Measurements from ENCODE around the gene COX5B.

- TF ChIP-seq CTCF (IDR thresholded peaks at IDR 0.05) = no peak
- TF ChIP-seq POLR2A (IDR thresholded peaks at IDR 0.05) = no peak
Observed at GRCh38 chr2:97671526-97671925, 25.7 kb downstream of the COX5B start.

Measured in uterus (tissue), 2 donors.